Measurements from ENCODE around the gene KIF22.
"Not testable (repeated sequence)": the region's sequence is repeated elsewhere in the genome, so short reads cannot be mapped to it uniquely, and the experiment has no call there.

DNA sequence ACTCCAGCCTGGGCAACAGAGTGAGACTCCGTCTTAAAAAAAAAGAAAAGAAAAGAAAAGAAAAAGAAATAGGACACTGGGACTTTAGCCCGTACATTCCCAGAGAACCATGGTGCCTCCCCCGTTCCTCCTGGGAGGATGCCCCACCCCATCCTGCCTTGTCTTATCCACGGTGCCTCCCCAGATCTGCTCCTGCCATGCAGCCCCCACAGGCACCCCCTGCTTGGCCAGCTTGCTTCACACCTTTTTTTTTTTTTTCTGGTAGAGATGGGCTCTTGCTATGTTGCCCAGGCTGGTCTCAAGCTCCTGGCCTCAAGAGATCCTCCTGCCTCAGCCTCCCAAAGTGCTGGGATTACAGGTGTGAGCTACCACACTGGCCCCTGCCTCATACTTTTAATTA is 44.0 kb upstream of the KIF22 start:
- TF ChIP-seq CTCF (IDR thresholded peaks at IDR 0.05); TCF7L2 (IDR thresholded peaks at IDR 0.05; ENCODE audit: low read depth, low read length): not testable (repeated sequence)
